Measurements from ENCODE around the gene PTCH2. TPM values are rescaled to one million over a fixed set of nuclear protein-coding genes. Genes with fewer than 3 reads are reported as not detected.
A peak's percentile ranks its signal among the peaks of the same experiment; 100 is the strongest.

PTCH2 gene
- total RNA-seq, 4 donors from 2014 or later, result 6.6 to 13.4 (median 9.9) TPM

DNA sequence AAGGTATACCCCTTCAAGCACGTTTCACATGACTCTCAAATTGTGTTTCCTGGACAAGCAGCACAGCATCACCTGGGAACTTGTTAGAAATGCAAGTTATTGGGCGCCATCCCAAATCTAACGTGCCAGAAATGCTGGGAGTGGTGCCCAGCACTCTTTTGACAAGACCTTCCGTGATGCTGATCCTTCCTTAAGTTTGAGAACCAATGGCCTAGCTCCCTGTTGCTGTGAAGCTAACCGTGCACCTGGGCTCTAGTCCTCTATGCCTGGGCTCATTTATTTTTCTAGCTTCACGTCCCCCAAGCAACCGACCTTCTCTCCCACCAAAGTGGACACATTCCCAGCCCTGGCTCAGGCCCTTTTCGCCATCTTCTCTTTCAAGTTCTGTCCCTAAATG is 59.4 kb downstream of the PTCH2 start:
- Histone ChIP-seq H3K4me3 (peak overlapping the region; percentile 38 to 72 (median 62)), H3K27me3 (no peaks in the 10 kb centered on the region), H3K4me1 (peaks cover 0 to 36% (median 22%) of the 10 kb centered on the region in 4 donors), H3K27ac (peak overlapping the region in 3 of 4 donors; percentile 38 to 66 (median 46)), H3K36me3 (peaks cover 0 to 43% (median 0%) of the 10 kb centered on the region in 3 donors), H3K9me3 (no peaks in the 10 kb centered on the region)
- WGBS, 2 donors, result 44 to 51% methylated on average over 8 of the region's 8 CpGs
- TF ChIP-seq, protein P1, sequence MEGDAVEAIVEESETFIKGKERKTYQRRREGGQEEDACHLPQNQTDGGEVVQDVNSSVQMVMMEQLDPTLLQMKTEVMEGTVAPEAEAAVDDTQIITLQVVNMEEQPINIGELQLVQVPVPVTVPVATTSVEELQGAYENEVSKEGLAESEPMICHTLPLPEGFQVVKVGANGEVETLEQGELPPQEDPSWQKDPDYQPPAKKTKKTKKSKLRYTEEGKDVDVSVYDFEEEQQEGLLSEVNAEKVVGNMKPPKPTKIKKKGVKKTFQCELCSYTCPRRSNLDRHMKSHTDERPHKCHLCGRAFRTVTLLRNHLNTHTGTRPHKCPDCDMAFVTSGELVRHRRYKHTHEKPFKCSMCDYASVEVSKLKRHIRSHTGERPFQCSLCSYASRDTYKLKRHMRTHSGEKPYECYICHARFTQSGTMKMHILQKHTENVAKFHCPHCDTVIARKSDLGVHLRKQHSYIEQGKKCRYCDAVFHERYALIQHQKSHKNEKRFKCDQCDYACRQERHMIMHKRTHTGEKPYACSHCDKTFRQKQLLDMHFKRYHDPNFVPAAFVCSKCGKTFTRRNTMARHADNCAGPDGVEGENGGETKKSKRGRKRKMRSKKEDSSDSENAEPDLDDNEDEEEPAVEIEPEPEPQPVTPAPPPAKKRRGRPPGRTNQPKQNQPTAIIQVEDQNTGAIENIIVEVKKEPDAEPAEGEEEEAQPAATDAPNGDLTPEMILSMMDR (IDR thresholded peaks at IDR 0.05), result no peak
- TF ChIP-seq EP300 (IDR thresholded peaks at IDR 0.05) (no peak), POLR2A (IDR thresholded peaks at IDR 0.05) (no peak)
- no peak for DNase-seq (ENCODE audit: low spot score in 2 of 2)

DNA sequence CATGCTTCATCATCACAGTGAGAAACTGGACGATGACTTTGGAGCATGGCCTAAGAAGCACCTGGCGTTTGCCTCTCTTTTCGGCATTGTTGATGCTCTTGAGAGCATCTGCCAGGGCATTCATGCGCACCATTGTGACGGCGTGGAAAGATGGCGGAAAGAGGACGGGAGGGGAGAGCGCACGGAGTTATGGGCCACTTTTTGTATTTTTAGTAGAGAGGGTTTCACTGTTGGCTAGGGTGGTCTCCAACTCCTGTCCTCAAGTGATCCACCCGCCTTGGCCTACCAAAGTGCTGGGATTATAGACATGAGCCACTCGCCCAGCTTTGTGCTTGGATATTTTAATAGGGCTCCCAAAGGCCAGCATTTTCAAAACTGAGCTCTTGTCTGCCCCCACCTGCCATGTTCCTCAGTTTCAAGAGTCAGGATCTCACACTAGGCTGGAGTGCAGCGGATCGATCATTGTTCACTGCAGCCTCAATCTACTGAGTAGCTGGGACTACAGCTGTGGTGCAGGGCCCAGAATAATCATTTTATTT is 62.4 kb downstream of the PTCH2 start:
- TF ChIP-seq EP300 (IDR thresholded peaks at IDR 0.05), result no peak
- TF ChIP-seq POLR2A (IDR thresholded peaks at IDR 0.05), result no peak
- TF ChIP-seq, protein P1 (IDR thresholded peaks at IDR 0.05), result no peak
- Histone ChIP-seq H3K4me1 (peaks cover 0 to 51% (median 32%) of the 10 kb centered on the region in 4 donors), H3K27me3 (no peaks in the 10 kb centered on the region), H3K4me3 (no peak overlapping the region), H3K36me3 (peaks cover 0 to 65% (median 12%) of the 10 kb centered on the region in 3 donors), H3K9me3 (no peaks in the 10 kb centered on the region), H3K27ac (no peak overlapping the region)
- 92 to 93% methylated on average over 14 of the region's 14 CpGs for WGBS, 2 donors
- DNase-seq (ENCODE audit: low spot score in 2 of 2), result no peak

- 89 to 91% methylated on average over 6 of the region's 6 CpGs for WGBS, 2 donors
- H3K36me3 ChIP-seq, result peaks cover 0 to 65% (median 12%) of the 10 kb centered on the region in 3 donors
- no peak overlapping the region for H3K27ac ChIP-seq
- DNase-seq (ENCODE audit: low spot score in 2 of 2), result no peak
- no peaks in the 10 kb centered on the region for H3K27me3 ChIP-seq
- peaks cover 0 to 43% (median 26%) of the 10 kb centered on the region in 4 donors for H3K4me1 ChIP-seq
- H3K9me3 ChIP-seq, result no peaks in the 10 kb centered on the region
- no peak for TF ChIP-seq POLR2A (IDR thresholded peaks at IDR 0.05)
- TF ChIP-seq, protein P1 (IDR thresholded peaks at IDR 0.05), result no peak
- no peak for TF ChIP-seq EP300 (IDR thresholded peaks at IDR 0.05)
- H3K4me3 ChIP-seq, result no peak overlapping the region
Observed at GRCh38 chr1:44778705-44779576, 64.1 kb downstream of the PTCH2 start.

DNA sequence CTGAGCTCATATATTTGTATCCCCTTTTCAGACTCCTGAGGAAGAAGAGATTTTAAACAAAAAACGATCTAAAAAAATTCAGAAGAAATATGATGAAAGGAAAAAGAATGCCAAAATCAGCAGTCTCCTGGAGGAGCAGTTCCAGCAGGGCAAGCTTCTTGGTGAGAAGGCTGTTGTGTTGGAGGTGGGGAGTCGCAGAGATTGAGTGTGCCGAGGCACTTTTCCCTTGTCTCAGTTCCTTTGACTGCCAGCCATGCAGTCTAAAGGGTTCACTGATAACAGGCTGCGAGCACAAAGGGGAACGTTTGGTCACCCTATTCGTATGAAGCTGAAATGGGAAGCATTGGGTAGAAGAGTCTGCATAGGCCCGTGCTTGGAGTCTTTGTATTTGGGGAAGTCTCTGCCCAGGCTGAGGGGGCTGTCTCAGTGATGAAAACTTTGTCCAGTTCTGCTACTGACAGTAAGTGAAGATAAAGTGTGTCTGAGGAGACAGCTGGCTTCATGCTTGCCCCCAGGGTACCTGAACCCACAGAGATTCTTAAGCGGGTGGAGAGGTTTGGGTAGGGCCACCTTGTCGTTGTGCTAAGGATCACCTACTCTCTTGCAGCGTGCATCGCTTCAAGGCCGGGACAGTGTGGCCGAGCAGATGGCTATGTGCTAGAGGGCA is 65.0 kb downstream of the PTCH2 start:
- H3K9me3 ChIP-seq, result no peaks in the 10 kb centered on the region
- no peaks in the 10 kb centered on the region for H3K27me3 ChIP-seq
- no peak for DNase-seq (ENCODE audit: low spot score in 2 of 2)
- no peak for TF ChIP-seq EP300 (IDR thresholded peaks at IDR 0.05)
- TF ChIP-seq, protein P1 (IDR thresholded peaks at IDR 0.05), result no peak
- no peak for TF ChIP-seq POLR2A (IDR thresholded peaks at IDR 0.05)
- H3K4me1 ChIP-seq, result peaks cover 0 to 36% (median 20%) of the 10 kb centered on the region in 4 donors
- H3K36me3 ChIP-seq, result peaks cover 0 to 65% (median 12%) of the 10 kb centered on the region in 3 donors
- H3K4me3 ChIP-seq, result no peak overlapping the region
- WGBS, 2 donors, result 63 to 68% methylated on average over 13 of the region's 13 CpGs
- H3K27ac ChIP-seq, result no peak overlapping the region

Data from tibial nerve (tissue), 4 donors.